HK-2 (cell line): Measurements from ENCODE around the gene ZNF467.

Experiments used
- DNase-seq: peaks from one replicate; pipeline ENCODE4 v3.0.0-alpha.2; 2018; ENCODE audit not compliant: unreplicated experiment

ZNF467 gene

GRCh38 chr7:149773446-149774236 is at the start of gene ZNF467:
Gene ZNF467, minus strand, starts transcription at chr7:149773588. Its CDS starts 2,556 bp downstream, at chr7:149771032.
- peak; percentile 40 for DNase-seq

GRCh38 chr7:149822353-149822943 is 49.1 kb upstream of the ZNF467 start:
- no peak for DNase-seq

- DNase-seq: no peak
Observed at GRCh38 chr7:149821191-149822148, 48.1 kb upstream of the ZNF467 start.

- DNase-seq: no peak
Observed at GRCh38 chr7:149820622-149821190, 47.3 kb upstream of the ZNF467 start.

GRCh38 chr7:149819961-149820340 is 46.6 kb upstream of the ZNF467 start:
- no peak for DNase-seq

- no peak for DNase-seq
Observed at GRCh38 chr7:149819141-149819960, 46.0 kb upstream of the ZNF467 start.

- DNase-seq: no peak
Observed at GRCh38 chr7:149818536-149818840, 45.1 kb upstream of the ZNF467 start.

- DNase-seq: no peak
Observed at GRCh38 chr7:149817836-149818535, 44.6 kb upstream of the ZNF467 start.

- no peak for DNase-seq
Observed at GRCh38 chr7:149817301-149817771, 43.9 kb upstream of the ZNF467 start.

GRCh38 chr7:149816794-149817193 is 43.4 kb upstream of the ZNF467 start:
- DNase-seq: no peak

- DNase-seq: no peak
Observed at GRCh38 chr7:149816267-149816751, 42.9 kb upstream of the ZNF467 start.

GRCh38 chr7:149815661-149816266 is 42.4 kb upstream of the ZNF467 start:
- no peak for DNase-seq

GRCh38 chr7:149815121-149815520 is 41.7 kb upstream of the ZNF467 start:
- no peak for DNase-seq

GRCh38 chr7:149814494-149814893 is 41.1 kb upstream of the ZNF467 start:
- no peak for DNase-seq

- no peak for DNase-seq
Observed at GRCh38 chr7:149813254-149814035, 40.1 kb upstream of the ZNF467 start.

GRCh38 chr7:149811831-149812490 is 38.6 kb upstream of the ZNF467 start:
- DNase-seq: no peak

GRCh38 chr7:149811221-149811620 is 37.8 kb upstream of the ZNF467 start:
- DNase-seq: no peak

GRCh38 chr7:149809215-149809614 is 35.8 kb upstream of the ZNF467 start:
- no peak for DNase-seq

- no peak for DNase-seq
Observed at GRCh38 chr7:149808311-149808710, 34.9 kb upstream of the ZNF467 start.
